H1 (cell line): Measurements from ENCODE around the gene MEA1. TPM values are rescaled to one million over a fixed set of nuclear protein-coding genes. Genes with fewer than 3 reads are reported as not detected.

Experiments
- ASH2L ChIP-seq: fragments of 200-600, 300-600 bp; sonication (generic); IDR thresholded peaks from one replicate; pipeline ENCODE4 v1.7.1; 2017; ENCODE audit warnings: low read length
- BCL11A ChIP-seq, 2 experiments: IDR thresholded peaks; one replicate each; pipeline ENCODE4 v1.6.1; 2011; ENCODE audit warnings: low read depth in 2 of 2, low read length in 2 of 2, mild to moderate bottlenecking in 2 of 2
- CREB1 ChIP-seq: IDR thresholded peaks from 2 replicates; pipeline ENCODE4 v1.6.1; 2012; ENCODE audit warnings: inconsistent platforms
- CTBP2 ChIP-seq: IDR thresholded peaks from 2 replicates; pipeline ENCODE4 v1.7.0; 2011; ENCODE audit warnings: borderline replicate concordance, mild to moderate bottlenecking, moderate library complexity, mixed read lengths, low read length; ENCODE audit not compliant: insufficient read depth, insufficient read length
- E2F6 ChIP-seq: IDR thresholded peaks from 2 replicates; pipeline ENCODE4 v1.6.1; 2012; ENCODE audit warnings: inconsistent platforms
- GABPA ChIP-seq: IDR thresholded peaks from 2 replicates; pipeline ENCODE4 v1.6.1; 2011; ENCODE audit warnings: mild to moderate bottlenecking, low read length, moderate library complexity, borderline replicate concordance; ENCODE audit not compliant: insufficient read depth
- GTF2F1 ChIP-seq: IDR thresholded peaks from 2 replicates; pipeline ENCODE4 v1.6.1; 2012; ENCODE audit warnings: low read depth, low read length, improper control_type of control experiment, borderline replicate concordance
- HDAC2 ChIP-seq, 2 experiments: fragments of 300-600 bp in 1 of 2; sonication (generic) in 1 of 2; IDR thresholded peaks; 2 replicates each; pipeline ENCODE4 v1.6.1; 2011 to 2012; ENCODE audit warnings: low read depth in 2 of 2, low read length in 2 of 2, mild to moderate bottlenecking in 2 of 2, moderate library complexity in 2 of 2, borderline replicate concordance in 1 of 2, inconsistent platforms in 1 of 2
- JUN ChIP-seq: IDR thresholded peaks from 2 replicates; pipeline ENCODE4 v1.6.1; 2011; ENCODE audit warnings: low read depth, mild to moderate bottlenecking, improper control_type of control experiment, low read length
- JUND ChIP-seq: IDR thresholded peaks from 2 replicates; pipeline ENCODE4 v1.6.1; 2011; ENCODE audit warnings: mild to moderate bottlenecking, improper control_type of control experiment, low read length
- NANOG ChIP-seq: IDR thresholded peaks from 2 replicates; pipeline ENCODE4 v1.6.1; 2011; ENCODE audit warnings: low read length, low read depth, mild to moderate bottlenecking, inconsistent platforms; ENCODE audit not compliant: insufficient read depth, poor library complexity, severe bottlenecking
- NRF1 ChIP-seq: IDR thresholded peaks from 2 replicates; pipeline ENCODE4 v1.6.1; 2011; ENCODE audit warnings: mild to moderate bottlenecking, low read depth, low read length, improper control_type of control experiment
- RAD21 ChIP-seq, 2 experiments: IDR thresholded peaks in 1 of 2; conservative IDR thresholded peaks in 1 of 2; 2 replicates each; pipeline ENCODE4 v1.6.1; 2011; ENCODE audit warnings: low read depth in 2 of 2, low read length in 2 of 2, improper control_type of control experiment in 1 of 2, inconsistent platforms in 1 of 2, mild to moderate bottlenecking in 1 of 2, moderate library complexity in 1 of 2
- RFX5 ChIP-seq: IDR thresholded peaks from 2 replicates; pipeline ENCODE4 v1.6.1; 2011; ENCODE audit warnings: low read depth, low read length, improper control_type of control experiment, borderline replicate concordance
- RXRA ChIP-seq: IDR thresholded peaks from 2 replicates; pipeline ENCODE4 v1.6.1; 2011; ENCODE audit warnings: low read depth, mild to moderate bottlenecking, low read length, moderate library complexity; ENCODE audit not compliant: insufficient read depth
- SIX5 ChIP-seq: IDR thresholded peaks from 2 replicates; pipeline ENCODE4 v1.6.1; 2011; ENCODE audit warnings: mild to moderate bottlenecking, low read depth, low read length
- SP1 ChIP-seq: IDR thresholded peaks from 2 replicates; pipeline ENCODE4 v1.6.1; 2011; ENCODE audit warnings: low read depth, low read length
- SUZ12 ChIP-seq: fragments of 200-600 bp; sonication (generic); IDR thresholded peaks from 2 replicates; pipeline ENCODE4 v1.6.1; 2012; ENCODE audit warnings: mild to moderate bottlenecking, inconsistent platforms, low read length, moderate library complexity, mixed read lengths
- TAF1 ChIP-seq: IDR thresholded peaks from 2 replicates; pipeline ENCODE4 v1.6.1; 2011; ENCODE audit warnings: mild to moderate bottlenecking, low read depth, low read length
- TAF7 ChIP-seq: optimal IDR thresholded peaks from 2 replicates; pipeline ENCODE3; 2011; ENCODE audit warnings: low read depth, mild to moderate bottlenecking, inconsistent platforms, low read length, moderate library complexity, borderline replicate concordance
- TCF12 ChIP-seq: IDR thresholded peaks from 2 replicates; pipeline ENCODE4 v1.6.1; 2011; ENCODE audit warnings: low read depth, mild to moderate bottlenecking, low read length
- polyA plus RNA-seq, 7 experiments: library from polyadenylated mRNA; depleted of rRNA in 3 of 7; stranded (reverse) in 5 of 7; unstranded in 2 of 7; fragments of >200 nt in 5 of 7; fragments of 200-250 nt in 2 of 7; gene quantifications; 1 replicate in 5 of 7; 2 replicates in 1 of 7; 4 replicates in 1 of 7; pipeline versions ENCODE4 v1.2.1 to v1.2.3, GENCODE V29; 2011 to 2013; ENCODE audit warnings: missing spikeins in 2 of 7, mixed read lengths in 2 of 7
- total RNA-seq: library from RNA; stranded (reverse); fragmentation: NEBNext Ultra II Directional; extraction: Animal tissue kit (Norgen Biotek cat#: 25700); gene quantifications from 2 replicates; pipeline ENCODE4 v1.2.1, GENCODE V29; 2021
- TF ChIP-seq, protein P1 (sequence below): IDR thresholded peaks from 2 replicates; pipeline ENCODE4 v1.6.1; 2012; ENCODE audit warnings: low read length, inconsistent platforms

The MEA1 gene
- total and polyA plus RNA-seq, 2 of the 8 experiments (the other 6 are each of a cell fraction or from before 2014, with no cell fraction given): 94.2 to 96.4 TPM

GRCh38 chr6:42978839-42979522 is 34.8 kb downstream of the MEA1 start, which contains the start of gene PEX6 (continued):
- TF ChIP-seq, protein P1, sequence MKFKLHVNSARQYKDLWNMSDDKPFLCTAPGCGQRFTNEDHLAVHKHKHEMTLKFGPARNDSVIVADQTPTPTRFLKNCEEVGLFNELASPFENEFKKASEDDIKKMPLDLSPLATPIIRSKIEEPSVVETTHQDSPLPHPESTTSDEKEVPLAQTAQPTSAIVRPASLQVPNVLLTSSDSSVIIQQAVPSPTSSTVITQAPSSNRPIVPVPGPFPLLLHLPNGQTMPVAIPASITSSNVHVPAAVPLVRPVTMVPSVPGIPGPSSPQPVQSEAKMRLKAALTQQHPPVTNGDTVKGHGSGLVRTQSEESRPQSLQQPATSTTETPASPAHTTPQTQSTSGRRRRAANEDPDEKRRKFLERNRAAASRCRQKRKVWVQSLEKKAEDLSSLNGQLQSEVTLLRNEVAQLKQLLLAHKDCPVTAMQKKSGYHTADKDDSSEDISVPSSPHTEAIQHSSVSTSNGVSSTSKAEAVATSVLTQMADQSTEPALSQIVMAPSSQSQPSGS: no peak
- TF ChIP-seq SUZ12 (no peak), TCF12 (no peak), CTBP2 (no peak), TAF7 (peak; percentile 16), ASH2L (no peak), NRF1 (no peak), GABPA (peak; percentile 88), BCL11A (IDR thresholded peaks at IDR 0.05; ENCODE audit: low read depth in 2 of 2, low read length in 2 of 2) (no peak), SP1 (no peak), JUND (no peak), RAD21 (IDR thresholded peaks at IDR 0.05 in 1 of 2, conservative IDR thresholded peaks at IDR 0.05 in 1 of 2; ENCODE audit: low read depth in 2 of 2, low read length in 2 of 2) (no peak), TAF1 (peak; percentile 62; the same call in 1 of the 2 replicates), GTF2F1 (no peak), E2F6 (no peak), RXRA (no peak), CREB1 (peak; percentile 73), SIX5 (no peak), RFX5 (no peak), HDAC2 (IDR thresholded peaks at IDR 0.05; ENCODE audit: borderline replicate concordance in 1 of 2, low read depth in 2 of 2, low read length in 2 of 2) (0 out of 4 replicates have a peak, but pooled peaks of 1 of the 2 experiments have one; percentile 51), JUN (no peak), NANOG (no peak)
